Upper lobe of left lung (tissue), 4 donors: Measurements from ENCODE around the gene FAHD2A.

ENCODE experiments used
- CTCF ChIP-seq, 6 experiments: fragments of 450-650 bp in 4 of 6; fragments of 200-600 bp in 2 of 6; sonication (generic) in 2 of 6; IDR thresholded peaks; one replicate each; pipeline ENCODE4 v1.5.1; 2016 to 2019; ENCODE audit warnings: antibody characterized with exemption in 6 of 6
- EP300 ChIP-seq, 4 donors: sonication (generic); formaldehyde crosslinking; IDR thresholded peaks; one replicate each; pipeline ENCODE4 v1.5.1; 2017; ENCODE audit warnings: antibody characterized with exemption in 4 of 4, control low read depth in 2 of 4

DNA sequence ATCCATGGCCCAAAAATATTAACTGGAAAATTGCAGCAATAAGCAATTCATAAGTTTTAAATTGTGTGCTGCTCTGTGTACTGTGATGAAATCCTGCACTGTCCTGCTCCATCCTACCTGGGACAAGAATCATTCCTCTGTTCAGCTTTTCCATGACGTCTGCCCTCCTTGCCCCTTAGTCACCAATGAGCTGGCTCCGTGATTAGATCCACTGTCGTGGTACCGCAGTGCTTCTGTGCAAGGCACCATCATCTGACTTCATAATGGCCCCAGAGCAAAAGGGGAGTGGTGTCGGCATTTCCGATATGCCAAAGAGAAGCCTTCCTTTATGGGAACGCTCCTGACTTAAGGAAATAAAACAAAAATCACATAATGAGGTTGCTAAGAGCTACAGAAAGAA, 3.4 kb upstream of the FAHD2A start:
- TF ChIP-seq EP300 (IDR thresholded peaks at IDR 0.05) (no peak), CTCF (IDR thresholded peaks at IDR 0.05) (no peak)
